Measurements from ENCODE around the gene ZBTB12. TPM values are rescaled to one million over a fixed set of nuclear protein-coding genes. Genes with fewer than 3 reads are reported as not detected.

The ZBTB12 gene
- total RNA-seq, 2 donors from 2014 or later, result 3.8 to 4.1 TPM

- WGBS, result 2% methylated on average over 44 of the region's 45 CpGs
- Histone ChIP-seq H3K9me3 (no peaks in the 10 kb centered on the region), H3K36me3 (no peaks in the 10 kb centered on the region), H3K27ac (peak overlapping the region; percentile 82 to 90), H3K4me1 (replicated peaks) (peaks cover 5% of the 10 kb centered on the region), H3K27me3 (replicated peaks; ENCODE audit: insufficient read depth) (no peaks in the 10 kb centered on the region), H3K4me3 (peak overlapping the region; percentile 59 to 68)
- TF ChIP-seq POLR2AphosphoS5 (IDR thresholded peaks at IDR 0.05) (peak; percentile 21), POLR2A (IDR thresholded peaks at IDR 0.05) (peak; percentile 9), CTCF (IDR thresholded peaks at IDR 0.05) (no peak)
- peak; percentile 48 for DNase-seq (ENCODE audit: low spot score)
- intact Hi-C loops (cut with DNase I), result loop anchor here (10.0 kb wide), 1 partner anchor 253 kb away; the partner anchor contains the start of genes PPT2 and PRRT1
Observed at GRCh38 chr6:31901415-31901952, 402 bp downstream of the ZBTB12 start.

GRCh38 chr6:31900917-31901414 lies 920 bp downstream of the ZBTB12 start:
- intact Hi-C loops (cut with DNase I), result loop anchor here (10.0 kb wide), 1 partner anchor 254 kb away; the partner anchor contains the start of genes PPT2 and PRRT1
- Histone ChIP-seq H3K4me3 (peak overlapping the region; percentile 59 to 68), H3K4me1 (replicated peaks) (peaks cover 5% of the 10 kb centered on the region), H3K27me3 (replicated peaks; ENCODE audit: insufficient read depth) (no peaks in the 10 kb centered on the region), H3K36me3 (no peaks in the 10 kb centered on the region), H3K9me3 (no peaks in the 10 kb centered on the region), H3K27ac (peak overlapping the region; percentile 82 to 90)
- 25% methylated on average over 19 of the region's 29 CpGs for WGBS
- DNase-seq (ENCODE audit: low spot score), result no peak
- TF ChIP-seq POLR2A (IDR thresholded peaks at IDR 0.05), result no peak
- no peak for TF ChIP-seq CTCF (IDR thresholded peaks at IDR 0.05)
- no peak for TF ChIP-seq POLR2AphosphoS5 (IDR thresholded peaks at IDR 0.05)

GRCh38 chr6:31899882-31900722 lies 1.8 kb downstream of the ZBTB12 start:
- intact Hi-C loops (cut with DNase I), result loop anchor here (5.0 to 10.0 kb wide), 3 partner anchors 173 to 277 kb away; partner anchors contain the start of genes AGPAT1, DDAH2, PPT2 and PRRT1
- Histone ChIP-seq H3K9me3 (no peaks in the 10 kb centered on the region), H3K36me3 (no peaks in the 10 kb centered on the region), H3K4me1 (replicated peaks) (peaks cover 5% of the 10 kb centered on the region), H3K27me3 (replicated peaks; ENCODE audit: insufficient read depth) (no peaks in the 10 kb centered on the region), H3K4me3 (no peak overlapping the region), H3K27ac (peak overlapping the region in 1 of 2 donors; percentile 90)
- DNase-seq (ENCODE audit: low spot score), result no peak
- no peak for TF ChIP-seq POLR2A (IDR thresholded peaks at IDR 0.05)
- TF ChIP-seq CTCF (IDR thresholded peaks at IDR 0.05), result no peak
- no peak for TF ChIP-seq POLR2AphosphoS5 (IDR thresholded peaks at IDR 0.05)
- WGBS, result 77% methylated on average over 49 of the region's 49 CpGs

- Histone ChIP-seq H3K4me3 (no peak overlapping the region), H3K27me3 (replicated peaks; ENCODE audit: insufficient read depth) (no peaks in the 10 kb centered on the region), H3K9me3 (no peaks in the 10 kb centered on the region), H3K36me3 (no peaks in the 10 kb centered on the region), H3K4me1 (replicated peaks) (peaks cover 5% of the 10 kb centered on the region), H3K27ac (peak overlapping the region; percentile 89 to 93)
- TF ChIP-seq POLR2AphosphoS5 (IDR thresholded peaks at IDR 0.05) (no peak), POLR2A (IDR thresholded peaks at IDR 0.05) (no peak), CTCF (IDR thresholded peaks at IDR 0.05) (no peak)
- intact Hi-C loops (cut with DNase I), result loop anchor here (5.0 kb wide), 2 partner anchors 172 to 278 kb away; partner anchors contain the start of genes AGPAT1, DDAH2 and RNF5
- 70% methylated on average over 5 of the region's 5 CpGs for WGBS
- no peak for DNase-seq (ENCODE audit: low spot score)
Observed at GRCh38 chr6:31899215-31899614, 2.7 kb downstream of the ZBTB12 start.

Measured in prostate gland (tissue), 2 donors.